IPS-20b (cell line): ENCODE results near the gene GOLGA3.
A peak's percentile ranks its signal among the peaks of the same experiment; 100 is the strongest.
"Not testable (repeated sequence)": the region's sequence is repeated elsewhere in the genome, so short reads cannot be mapped to it uniquely, and the experiment has no call there.

Source experiments
- H3K27ac ChIP-seq: one replicate; pipeline ENCODE4 v1.5.1; 2013; ENCODE audit warnings: low read length
- H3K27me3 ChIP-seq: 2 replicates; pipeline ENCODE4 v1.6.1; 2013; ENCODE audit warnings: mild to moderate bottlenecking, low read length, inconsistent platforms; ENCODE audit not compliant: insufficient read depth
- H3K36me3 ChIP-seq: 2 replicates; pipeline ENCODE4 v1.6.1; 2013; ENCODE audit warnings: low read depth, mild to moderate bottlenecking, inconsistent platforms, low read length, moderate library complexity; ENCODE audit not compliant: insufficient read depth
- H3K4me1 ChIP-seq: 2 replicates; pipeline ENCODE4 v1.6.1; 2013; ENCODE audit warnings: mild to moderate bottlenecking, control low read depth, inconsistent platforms, low read length, moderate library complexity; ENCODE audit not compliant: insufficient read depth
- H3K4me3 ChIP-seq: 2 replicates; pipeline ENCODE4 v1.5.1; 2013; ENCODE audit warnings: mild to moderate bottlenecking, low read length, inconsistent platforms
- H3K9ac ChIP-seq: 2 replicates; pipeline ENCODE4 v1.6.1; 2013; ENCODE audit warnings: low read depth, mild to moderate bottlenecking, inconsistent platforms, low read length, moderate library complexity
- H3K9me3 ChIP-seq: 2 replicates; pipeline ENCODE4 v1.6.1; 2013; ENCODE audit warnings: mild to moderate bottlenecking, low read depth, low read length, inconsistent platforms; ENCODE audit not compliant: insufficient read depth

GOLGA3 gene, protein sequence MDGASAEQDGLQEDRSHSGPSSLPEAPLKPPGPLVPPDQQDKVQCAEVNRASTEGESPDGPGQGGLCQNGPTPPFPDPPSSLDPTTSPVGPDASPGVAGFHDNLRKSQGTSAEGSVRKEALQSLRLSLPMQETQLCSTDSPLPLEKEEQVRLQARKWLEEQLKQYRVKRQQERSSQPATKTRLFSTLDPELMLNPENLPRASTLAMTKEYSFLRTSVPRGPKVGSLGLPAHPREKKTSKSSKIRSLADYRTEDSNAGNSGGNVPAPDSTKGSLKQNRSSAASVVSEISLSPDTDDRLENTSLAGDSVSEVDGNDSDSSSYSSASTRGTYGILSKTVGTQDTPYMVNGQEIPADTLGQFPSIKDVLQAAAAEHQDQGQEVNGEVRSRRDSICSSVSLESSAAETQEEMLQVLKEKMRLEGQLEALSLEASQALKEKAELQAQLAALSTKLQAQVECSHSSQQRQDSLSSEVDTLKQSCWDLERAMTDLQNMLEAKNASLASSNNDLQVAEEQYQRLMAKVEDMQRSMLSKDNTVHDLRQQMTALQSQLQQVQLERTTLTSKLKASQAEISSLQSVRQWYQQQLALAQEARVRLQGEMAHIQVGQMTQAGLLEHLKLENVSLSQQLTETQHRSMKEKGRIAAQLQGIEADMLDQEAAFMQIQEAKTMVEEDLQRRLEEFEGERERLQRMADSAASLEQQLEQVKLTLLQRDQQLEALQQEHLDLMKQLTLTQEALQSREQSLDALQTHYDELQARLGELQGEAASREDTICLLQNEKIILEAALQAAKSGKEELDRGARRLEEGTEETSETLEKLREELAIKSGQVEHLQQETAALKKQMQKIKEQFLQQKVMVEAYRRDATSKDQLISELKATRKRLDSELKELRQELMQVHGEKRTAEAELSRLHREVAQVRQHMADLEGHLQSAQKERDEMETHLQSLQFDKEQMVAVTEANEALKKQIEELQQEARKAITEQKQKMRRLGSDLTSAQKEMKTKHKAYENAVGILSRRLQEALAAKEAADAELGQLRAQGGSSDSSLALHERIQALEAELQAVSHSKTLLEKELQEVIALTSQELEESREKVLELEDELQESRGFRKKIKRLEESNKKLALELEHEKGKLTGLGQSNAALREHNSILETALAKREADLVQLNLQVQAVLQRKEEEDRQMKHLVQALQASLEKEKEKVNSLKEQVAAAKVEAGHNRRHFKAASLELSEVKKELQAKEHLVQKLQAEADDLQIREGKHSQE (N-terminal part only)

GRCh38 chr12:132828706-132829534, at the start of gene GOLGA3:
GOLGA3 (minus strand) TSS chr12:132828869; CDS start chr12:132822128, 6,741 bp downstream.
- Histone ChIP-seq H3K9ac (peak within 1 kb of the TSS; percentile 98), H3K27ac (peak within 1 kb of the TSS; percentile 95), H3K27me3 (no peaks in the 10 kb centered on the region), H3K4me3 (peak within 1 kb of the TSS; percentile 94), H3K9me3 (no peaks in the 10 kb centered on the region), H3K4me1 (no peaks in the 10 kb centered on the region), H3K36me3 (peaks cover 30% of the 10 kb centered on the region)

- H3K4me3 ChIP-seq, H3K9ac ChIP-seq: not testable (repeated sequence)
- H3K36me3 ChIP-seq: peaks cover 55% of the 10 kb centered on the region
Observed at GRCh38 chr12:132874620-132875019, 46.0 kb upstream of the GOLGA3 start.

DNA sequence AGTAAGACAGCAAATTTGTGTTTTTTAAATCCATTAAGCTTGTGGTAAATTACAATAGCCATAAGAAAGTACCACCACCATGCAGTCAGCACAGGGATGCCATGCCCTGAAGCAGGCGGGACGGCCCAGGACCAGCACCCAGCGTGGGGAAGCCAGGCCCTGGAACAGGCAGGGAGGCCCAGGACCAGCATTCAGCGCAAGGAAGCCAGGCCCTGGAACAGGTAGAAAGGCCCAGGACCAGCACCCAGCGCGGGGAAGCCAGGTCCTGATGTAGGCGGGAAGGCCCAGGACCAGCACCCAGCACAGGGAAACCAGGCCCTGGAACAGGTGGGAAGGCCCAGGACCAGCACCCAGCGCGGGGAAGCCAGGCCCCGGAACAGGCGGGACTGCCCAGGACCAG, 45.5 kb upstream of the GOLGA3 start:
- Histone ChIP-seq H3K9ac (no peak overlapping the region), H3K4me1 (no peaks in the 10 kb centered on the region), H3K4me3 (no peak overlapping the region), H3K36me3 (peaks cover 60% of the 10 kb centered on the region), H3K27me3 (no peaks in the 10 kb centered on the region), H3K9me3 (no peaks in the 10 kb centered on the region), H3K27ac (no peak overlapping the region)

More at GRCh38 chr12:132874620-132875019, 46.0 kb upstream of the GOLGA3 start:
- H3K27ac ChIP-seq, H3K9me3 ChIP-seq, H3K27me3 ChIP-seq, H3K4me1 ChIP-seq: not testable (repeated sequence)

- Histone ChIP-seq H3K9me3 (no peaks in the 10 kb centered on the region), H3K4me1 (no peaks in the 10 kb centered on the region), H3K9ac (no peak overlapping the region), H3K4me3 (no peak overlapping the region), H3K27me3 (no peaks in the 10 kb centered on the region), H3K36me3 (peaks cover 61% of the 10 kb centered on the region), H3K27ac (no peak overlapping the region)
Observed at GRCh38 chr12:132873724-132874123, 45.1 kb upstream of the GOLGA3 start.

DNA sequence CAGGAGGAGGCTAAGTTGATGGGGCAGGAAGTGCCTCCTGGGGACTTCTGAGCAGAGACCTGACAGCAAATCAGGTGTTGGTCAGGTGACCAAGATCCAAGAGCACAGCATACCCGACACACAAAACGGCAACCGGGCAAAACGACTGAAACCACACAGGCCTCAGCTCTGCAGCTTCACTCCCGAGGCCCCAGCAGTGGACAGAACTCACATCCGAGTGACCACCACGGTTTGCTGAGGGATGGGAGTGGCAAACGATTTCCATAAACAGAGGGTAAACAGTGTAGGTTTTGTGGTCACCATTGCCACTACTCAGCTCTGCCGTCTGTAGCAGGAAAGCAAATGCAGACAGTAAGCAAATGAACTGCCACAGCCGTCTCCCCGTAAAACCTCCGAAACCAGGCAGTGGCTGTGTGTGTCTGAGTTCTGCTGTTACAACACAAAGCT, 44.3 kb upstream of the GOLGA3 start:
- no peak overlapping the region for H3K4me3 ChIP-seq
- H3K4me1 ChIP-seq: no peaks in the 10 kb centered on the region
- no peak overlapping the region for H3K9ac ChIP-seq
- H3K27ac ChIP-seq: no peak overlapping the region
- no peaks in the 10 kb centered on the region for H3K9me3 ChIP-seq
- H3K36me3 ChIP-seq: peaks cover 62% of the 10 kb centered on the region
- no peaks in the 10 kb centered on the region for H3K27me3 ChIP-seq

DNA sequence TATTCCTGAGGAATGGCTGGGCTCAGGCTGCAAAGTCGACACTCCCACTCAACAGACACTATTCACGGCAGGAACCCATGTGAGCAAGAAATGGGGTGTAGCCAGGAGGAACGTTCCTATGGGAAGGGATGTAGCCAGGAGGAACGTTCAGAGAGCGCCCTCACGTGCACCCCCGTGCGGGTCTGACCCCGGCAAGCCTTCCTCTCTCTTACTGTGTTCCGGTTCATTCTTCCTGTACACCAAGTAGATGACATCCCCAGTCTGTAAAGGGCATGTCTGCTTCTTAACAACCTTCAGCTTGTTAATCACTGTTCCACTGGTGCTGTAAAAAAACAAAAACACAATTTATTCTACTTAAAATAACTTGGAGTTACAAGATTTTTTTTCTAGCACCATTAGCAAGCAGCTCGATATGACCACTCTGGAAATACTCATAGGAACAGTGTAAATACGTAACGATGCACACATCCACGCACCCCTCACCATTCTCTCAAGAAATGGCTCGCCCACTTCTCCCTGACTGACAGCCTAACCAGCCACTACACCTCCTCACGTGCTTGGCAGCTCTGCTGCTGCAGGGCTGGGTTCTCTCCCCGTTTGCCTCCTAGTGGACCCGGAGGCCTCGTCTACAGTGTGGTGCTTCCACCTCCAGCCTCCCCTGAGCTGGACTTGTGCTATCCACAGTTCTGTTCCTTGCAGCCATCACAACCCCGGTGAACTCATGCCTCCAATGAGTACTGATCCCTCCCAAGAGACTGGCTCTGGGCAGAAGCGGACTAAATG, 43.6 kb upstream of the GOLGA3 start:
- Histone ChIP-seq H3K36me3 (peaks cover 65% of the 10 kb centered on the region), H3K9me3 (no peaks in the 10 kb centered on the region)

GRCh38 chr12:132869551-132869950, 40.9 kb upstream of the GOLGA3 start:
- Histone ChIP-seq H3K36me3 (peaks cover 57% of the 10 kb centered on the region), H3K27ac (no peak overlapping the region)

More for the DNA sequence above, 43.6 kb upstream of the GOLGA3 start:
- Histone ChIP-seq H3K4me3 (no peak overlapping the region), H3K9ac (no peak overlapping the region), H3K27ac (no peak overlapping the region), H3K4me1 (no peaks in the 10 kb centered on the region), H3K27me3 (no peaks in the 10 kb centered on the region)

DNA sequence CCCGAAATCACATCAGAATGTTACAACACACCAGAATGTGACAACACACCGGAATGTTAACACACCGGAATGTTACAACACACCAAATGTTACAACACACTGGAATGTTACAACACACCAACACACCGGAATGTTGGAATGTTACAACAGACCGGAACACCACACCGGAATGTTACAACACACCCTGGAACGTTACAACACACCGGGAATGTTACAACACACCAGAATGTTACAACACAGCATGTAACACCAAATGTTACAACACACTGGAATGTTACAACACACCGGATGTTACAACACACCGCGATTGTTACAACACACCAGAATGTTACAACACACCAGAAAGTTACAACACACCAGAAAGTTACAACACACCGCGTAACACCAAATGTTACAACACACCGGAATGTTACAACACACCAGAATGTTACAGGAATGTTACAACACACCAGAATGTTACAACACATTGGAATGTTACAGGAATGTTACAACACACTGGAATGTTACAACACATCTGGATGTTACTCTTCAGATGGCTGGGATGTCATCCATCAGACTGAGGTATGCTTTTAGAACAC, 37.7 kb upstream of the GOLGA3 start:
- Histone ChIP-seq H3K27ac (no peak overlapping the region), H3K36me3 (peaks cover 50% of the 10 kb centered on the region), H3K4me3 (no peak overlapping the region), H3K9me3 (no peaks in the 10 kb centered on the region), H3K4me1 (no peaks in the 10 kb centered on the region), H3K9ac (no peak overlapping the region), H3K27me3 (no peaks in the 10 kb centered on the region)

More at GRCh38 chr12:132869551-132869950, 40.9 kb upstream of the GOLGA3 start:
- no peaks in the 10 kb centered on the region for H3K27me3 ChIP-seq
- H3K9me3 ChIP-seq: no peaks in the 10 kb centered on the region
- H3K4me1 ChIP-seq: no peaks in the 10 kb centered on the region
- H3K9ac ChIP-seq: no peak overlapping the region
- no peak overlapping the region for H3K4me3 ChIP-seq

DNA sequence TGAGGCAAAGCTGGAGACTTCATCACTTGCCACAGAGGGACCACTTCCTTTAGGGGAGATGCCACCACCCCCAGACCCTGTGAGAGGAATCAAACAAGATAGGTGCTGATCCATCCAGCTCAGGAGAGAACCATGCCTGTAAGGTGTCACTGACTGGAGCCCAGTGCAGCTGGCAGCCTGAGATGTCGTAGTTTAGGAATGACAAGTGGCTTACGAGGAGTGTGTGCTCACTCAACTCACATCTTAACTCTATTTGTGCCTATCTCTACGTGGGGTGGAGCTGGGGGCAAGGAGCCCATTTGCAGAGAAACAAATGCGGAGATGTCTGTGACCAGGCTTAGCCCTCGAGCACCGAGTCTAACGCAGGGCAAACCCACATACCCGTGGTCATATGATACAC, 32.9 kb upstream of the GOLGA3 start:
- no peaks in the 10 kb centered on the region for H3K27me3 ChIP-seq
- no peak overlapping the region for H3K27ac ChIP-seq
- no peaks in the 10 kb centered on the region for H3K9me3 ChIP-seq
- peaks cover 58% of the 10 kb centered on the region for H3K36me3 ChIP-seq
- H3K4me3 ChIP-seq: no peak overlapping the region
- H3K4me1 ChIP-seq: no peaks in the 10 kb centered on the region
- no peak overlapping the region for H3K9ac ChIP-seq

DNA sequence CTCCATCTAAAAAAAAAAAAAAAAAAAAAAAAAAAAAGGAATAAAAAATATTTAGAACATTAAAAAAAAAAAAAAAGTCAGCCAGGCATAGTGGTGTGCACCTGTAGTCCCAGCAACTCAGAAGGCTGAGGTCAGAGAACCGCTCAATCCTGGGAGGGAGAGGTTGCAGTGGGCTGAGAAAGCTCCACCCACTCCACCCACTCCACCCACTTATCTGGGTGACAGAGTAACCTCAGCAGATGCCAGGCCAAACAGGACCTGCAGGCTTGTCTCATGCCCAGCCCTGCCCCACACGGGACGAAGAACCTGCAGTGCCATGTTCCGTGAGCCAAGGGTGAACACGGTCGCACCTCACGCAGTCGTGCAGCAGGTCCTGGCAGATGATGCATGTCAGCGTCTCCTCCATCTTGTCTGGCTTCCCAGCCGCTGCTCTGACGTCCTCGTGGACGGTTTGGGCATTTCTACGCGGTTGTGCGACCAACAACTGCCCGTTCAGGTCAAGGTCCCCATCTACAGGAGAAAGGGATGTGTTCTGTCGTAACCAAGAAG, 30.1 kb upstream of the GOLGA3 start:
- Histone ChIP-seq H3K4me3 (no peak overlapping the region), H3K9ac (no peak overlapping the region), H3K4me1 (no peaks in the 10 kb centered on the region), H3K27ac (no peak overlapping the region), H3K9me3 (no peaks in the 10 kb centered on the region), H3K27me3 (no peaks in the 10 kb centered on the region), H3K36me3 (peaks cover 70% of the 10 kb centered on the region)
